Fibroblast of gingiva (primary cell): Measurements from ENCODE around the gene MGMT.

Experiments used
- DNase-seq: peaks from one replicate; pipeline ENCODE4 v3.0.0-alpha.2; 2011; ENCODE audit warnings: low read depth

The MGMT gene

DNA sequence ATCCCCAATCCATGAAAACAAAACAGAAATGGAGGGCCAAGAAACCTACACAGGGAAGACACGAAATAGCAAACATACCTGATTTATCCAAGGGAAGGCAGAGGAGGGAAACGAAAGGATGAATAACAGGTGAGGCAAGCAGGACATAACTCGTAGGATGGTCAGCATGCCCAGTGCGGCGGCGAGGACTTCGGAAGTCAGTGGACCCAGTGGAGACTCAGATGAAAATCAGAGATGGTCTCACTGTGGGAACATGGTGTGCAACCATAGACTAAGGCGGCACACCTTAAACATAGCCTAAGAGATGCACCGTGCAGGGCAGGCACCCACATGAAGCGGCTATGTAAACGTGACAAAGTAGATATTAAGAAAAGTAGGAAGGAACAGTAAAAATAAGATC is 157.5 kb downstream of the MGMT start:
- no peak for DNase-seq

DNA sequence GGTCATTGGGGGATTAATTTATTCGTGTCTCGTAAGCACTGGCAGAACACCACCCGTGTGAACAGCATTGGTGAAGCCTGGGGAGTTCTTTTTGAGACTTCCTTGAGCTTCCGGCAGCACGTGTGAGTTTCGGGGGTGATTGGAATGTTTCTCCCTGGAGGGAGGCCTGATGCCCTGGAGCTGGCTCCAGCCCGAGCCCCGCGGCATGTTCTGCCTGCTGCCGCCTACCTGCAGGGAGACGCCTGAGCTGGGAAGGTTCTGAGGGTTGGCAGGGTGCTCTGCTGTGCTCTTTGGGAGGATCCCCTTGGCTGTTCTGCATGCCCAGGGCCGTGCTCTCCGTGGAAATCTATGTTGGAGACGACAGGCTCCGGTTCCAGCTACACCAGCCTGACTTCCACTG is 159.3 kb downstream of the MGMT start:
- no peak for DNase-seq

DNA sequence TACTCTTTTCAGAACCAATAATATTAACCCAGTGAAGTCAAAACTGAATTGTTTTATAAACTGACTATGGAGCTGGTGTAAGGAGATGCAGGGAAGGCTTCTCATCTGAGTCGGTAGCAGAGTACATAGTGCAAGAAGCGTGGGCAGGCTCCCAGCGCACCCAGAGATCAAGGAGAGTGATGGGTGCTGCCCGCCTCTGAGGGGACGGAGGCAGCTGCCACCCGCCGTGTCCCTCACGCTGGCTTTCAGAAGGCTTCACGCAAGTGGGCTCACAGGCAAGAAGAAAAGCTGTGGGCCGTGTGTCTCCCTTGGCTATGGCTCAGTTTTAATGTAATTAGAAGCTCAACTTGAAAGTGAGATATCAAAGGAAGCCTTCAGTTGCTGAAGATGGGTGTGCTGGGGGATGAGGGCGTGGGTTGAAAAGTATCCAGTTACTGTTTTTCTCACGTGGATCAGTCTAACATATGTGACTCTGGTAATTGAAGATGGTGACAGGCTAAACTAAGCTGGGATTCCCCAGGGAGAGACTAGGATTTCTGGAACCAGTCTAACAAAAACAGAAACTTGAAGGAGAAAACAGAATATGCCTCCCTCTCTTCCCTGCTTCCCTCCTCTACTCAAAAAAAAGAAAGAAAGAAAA is 159.9 kb downstream of the MGMT start:
- no peak for DNase-seq

DNA sequence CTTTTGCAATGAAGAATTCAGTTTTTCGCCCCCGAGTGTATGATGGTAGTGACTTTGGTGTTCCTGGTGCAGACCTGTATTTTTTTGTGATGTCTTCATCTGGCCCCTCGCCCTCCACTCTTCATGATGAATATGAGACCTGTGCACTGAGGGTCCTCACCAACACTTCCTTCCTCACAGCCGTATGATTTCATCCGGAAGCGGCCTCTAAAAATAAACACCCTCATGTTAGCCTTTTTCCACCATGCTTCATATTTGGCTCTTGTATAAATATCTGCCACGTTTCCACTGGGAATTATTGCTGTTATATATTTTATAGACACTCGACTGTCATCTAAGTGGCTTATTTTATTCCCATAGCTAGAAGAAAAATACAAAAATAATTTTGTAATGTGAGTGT is 160.4 kb downstream of the MGMT start:
- no peak for DNase-seq

DNA sequence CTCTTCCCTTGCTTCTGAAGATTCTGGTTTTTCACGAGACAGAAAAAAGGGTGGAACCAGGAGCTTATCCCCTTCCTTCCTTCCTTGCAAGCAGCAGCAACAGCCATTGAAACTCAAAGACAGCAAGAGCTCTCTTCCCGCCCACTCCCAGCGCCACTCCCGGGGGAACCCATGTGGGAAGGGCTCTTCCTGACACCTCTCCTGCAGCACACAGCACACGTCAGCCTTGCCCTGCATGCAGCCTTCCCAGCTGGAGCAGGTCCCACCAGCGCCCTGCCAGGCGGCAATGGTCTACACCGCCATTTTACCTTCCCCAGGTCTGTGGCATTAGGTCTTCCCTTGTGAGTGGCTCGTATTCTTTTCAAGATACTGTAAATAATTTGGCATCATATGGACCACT is 161.8 kb downstream of the MGMT start:
- DNase-seq, result no peak

DNA sequence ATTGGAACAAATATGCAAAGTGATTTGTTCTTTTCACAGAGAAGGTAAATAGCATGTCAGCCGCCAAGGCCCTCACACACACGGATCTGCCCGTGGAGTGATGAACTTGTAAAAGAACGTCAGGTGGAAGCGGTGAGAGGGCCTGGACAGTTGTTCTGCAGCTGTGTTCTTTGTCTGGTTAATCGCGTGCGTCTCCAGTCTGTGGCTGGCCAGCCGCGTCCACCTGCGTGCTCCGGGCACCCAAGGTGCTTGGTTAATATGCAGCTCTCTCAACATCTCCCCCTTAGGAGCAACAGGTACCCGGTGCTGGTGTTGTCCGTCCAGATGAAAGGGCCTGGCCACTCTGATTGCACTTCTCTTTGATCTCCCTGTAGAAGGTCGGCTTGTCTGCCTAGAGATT is 162.9 kb downstream of the MGMT start:
- no peak for DNase-seq

DNA sequence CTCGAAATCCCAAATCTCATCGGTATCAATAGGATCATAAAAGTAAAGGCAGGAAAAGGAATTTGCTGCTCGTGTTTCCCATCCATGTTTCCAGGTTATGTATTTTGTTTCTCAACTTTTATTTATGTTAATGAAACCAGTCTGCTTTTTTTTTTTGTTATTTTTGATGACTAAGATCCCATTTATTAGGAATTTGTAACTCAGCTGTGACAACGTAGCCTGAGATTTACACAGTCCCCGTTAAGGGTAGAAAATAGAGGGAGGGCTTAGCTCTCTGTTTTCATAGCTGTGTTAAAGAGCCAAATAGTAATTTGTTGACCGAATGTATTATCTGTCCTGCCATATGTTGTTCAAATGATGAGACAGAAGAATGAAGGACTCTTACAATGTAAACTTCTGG is 164.0 kb downstream of the MGMT start:
- DNase-seq, result peak; percentile 42

DNA sequence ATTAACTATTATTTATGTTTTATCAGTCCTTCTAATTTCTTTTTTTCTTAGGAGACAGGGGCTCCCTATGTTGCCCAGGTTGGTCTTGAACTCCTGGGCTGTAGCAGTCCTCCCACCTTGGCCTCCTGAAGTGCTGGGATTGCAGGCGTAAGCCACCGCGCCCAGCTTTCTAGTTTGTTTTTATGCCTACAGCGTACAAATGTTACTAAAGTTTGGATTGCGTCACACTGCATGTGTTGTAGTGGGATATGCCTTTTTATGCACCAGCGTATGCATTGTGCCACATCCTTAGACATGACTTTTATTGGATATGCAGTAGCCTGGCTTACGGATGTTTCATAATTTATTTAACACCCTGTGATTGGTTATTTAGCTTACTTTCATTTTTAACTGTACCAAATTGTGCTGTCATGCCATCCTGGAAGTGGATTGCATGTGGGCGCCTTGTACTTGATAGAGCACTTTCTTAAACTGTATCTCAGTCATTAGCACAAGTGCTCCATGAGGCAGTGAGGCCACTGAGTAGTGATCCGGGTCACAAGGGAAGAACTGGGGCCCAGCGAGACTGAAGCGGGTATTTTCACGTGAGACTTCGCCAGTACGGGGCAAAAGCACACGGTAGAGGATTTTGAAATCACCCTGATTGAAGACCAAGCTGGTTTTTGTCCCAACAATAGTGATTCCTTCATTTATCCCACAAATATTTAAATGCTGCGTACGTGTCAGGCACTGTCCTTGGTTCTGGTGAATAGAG is 165.0 kb downstream of the MGMT start:
- DNase-seq, result no peak

DNA sequence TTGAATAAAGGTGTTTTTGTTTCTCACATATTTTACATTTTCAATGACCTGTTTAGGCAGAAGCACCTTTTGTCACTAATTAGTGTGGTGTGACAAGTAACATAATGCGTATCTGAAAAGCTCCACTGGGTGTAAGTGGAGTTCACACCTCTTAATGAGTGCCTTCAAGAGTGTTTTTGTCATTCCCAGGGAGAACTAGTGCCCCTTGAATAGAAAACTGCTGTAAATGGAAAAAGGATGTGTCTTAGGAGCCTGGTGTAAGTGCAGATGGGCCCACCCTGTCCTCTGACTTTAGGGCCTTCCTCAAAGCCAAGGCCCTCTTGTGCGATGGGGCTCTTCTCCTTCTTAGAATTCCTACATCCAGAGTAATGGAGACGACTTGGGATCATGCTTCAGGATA is 170.0 kb downstream of the MGMT start:
- DNase-seq, result no peak

DNA sequence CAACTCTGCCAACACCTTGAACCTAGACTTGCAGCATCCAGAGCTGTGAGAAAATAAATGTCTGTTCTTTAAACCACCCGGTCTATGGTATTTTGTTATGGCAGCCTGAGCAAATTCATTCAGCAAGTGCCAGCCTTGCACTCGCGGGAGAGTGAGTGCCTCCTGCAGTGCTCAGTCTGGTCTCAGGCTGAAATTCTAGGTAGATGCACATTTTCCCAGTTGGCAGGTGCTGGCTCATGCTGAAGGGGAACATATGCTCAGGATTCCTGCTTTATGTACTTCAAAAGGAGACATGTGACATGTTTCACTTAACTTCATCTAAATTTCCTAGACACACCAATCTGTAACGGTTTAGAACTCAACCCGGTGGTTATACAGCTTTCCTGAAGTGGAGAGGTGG is 170.8 kb downstream of the MGMT start:
- DNase-seq, result no peak

DNA sequence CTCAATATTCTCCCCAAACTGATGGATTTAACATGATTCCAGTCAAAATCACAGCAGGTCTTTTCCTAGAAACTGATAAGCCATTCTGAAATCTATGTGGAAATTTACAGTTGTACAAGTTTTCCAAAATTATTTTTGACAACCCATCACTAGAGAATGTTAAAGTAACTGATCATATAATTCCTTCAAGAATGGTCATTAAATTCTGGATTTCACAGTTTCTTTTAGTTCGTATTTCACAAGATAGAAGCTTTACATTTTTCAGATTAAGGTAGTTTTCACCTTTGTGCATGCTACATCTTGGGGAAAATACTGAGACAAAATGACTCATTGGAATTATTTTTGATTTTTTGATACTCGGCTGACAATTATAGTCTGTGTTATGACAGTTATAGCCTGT is 174.3 kb downstream of the MGMT start:
- no peak for DNase-seq

DNA sequence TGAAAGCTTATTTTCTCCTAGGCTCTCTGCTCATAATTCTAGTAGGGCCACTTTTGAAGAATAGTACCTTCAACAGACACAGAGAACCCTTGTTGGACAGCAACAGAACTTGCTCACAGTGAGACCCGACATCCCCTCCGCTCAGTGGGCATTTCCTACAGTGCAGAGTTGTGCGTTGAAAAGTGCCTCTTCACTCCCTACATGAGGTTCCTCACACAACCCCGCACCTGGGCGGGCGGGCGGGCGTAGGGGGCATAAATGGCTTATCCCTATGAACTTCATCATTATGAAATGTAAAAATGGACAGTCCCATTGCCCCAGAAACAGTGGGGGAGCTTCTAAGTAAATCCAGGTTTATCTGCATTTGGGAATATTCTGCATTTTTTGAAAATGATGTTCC is 174.9 kb downstream of the MGMT start:
- DNase-seq, result no peak

DNA sequence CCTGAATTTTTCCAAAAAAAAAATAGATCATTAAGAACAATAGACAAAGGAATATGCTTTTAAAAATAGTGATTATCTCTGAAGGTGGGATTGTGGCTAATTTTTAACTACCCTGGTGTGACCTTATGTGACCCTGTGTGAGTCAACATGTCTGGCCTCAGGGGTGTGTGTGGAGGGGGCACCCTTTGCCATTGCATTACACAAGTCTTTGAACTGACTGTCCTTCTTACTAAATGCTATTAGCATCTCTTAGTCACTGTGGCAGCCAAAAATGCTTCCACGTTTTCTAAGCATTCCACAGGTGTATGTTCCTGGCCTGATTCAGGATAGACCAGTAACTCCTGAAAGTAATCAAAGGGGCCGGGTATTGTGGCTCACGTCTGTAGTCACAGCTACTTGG is 175.4 kb downstream of the MGMT start:
- no peak for DNase-seq

DNA sequence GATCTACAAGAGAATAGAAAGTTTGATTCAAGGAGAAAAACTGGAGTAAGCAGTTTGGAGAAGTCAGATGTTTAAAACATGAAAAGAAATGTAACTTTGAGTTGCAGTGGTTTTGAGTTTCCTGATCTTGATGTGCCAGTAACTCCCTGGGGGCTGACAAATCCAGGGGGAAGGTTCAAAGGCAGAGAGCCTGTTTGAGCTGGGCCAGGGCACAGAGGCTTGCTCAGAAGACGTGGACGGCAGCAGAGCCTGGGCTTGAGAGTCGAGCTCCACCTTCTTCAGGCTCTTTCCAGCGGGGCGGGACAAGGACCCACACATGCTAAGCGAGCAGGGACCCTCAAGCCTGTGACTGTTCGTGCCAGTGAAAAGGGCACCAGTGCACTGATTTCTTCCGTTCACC is 176.2 kb downstream of the MGMT start:
- no peak for DNase-seq

DNA sequence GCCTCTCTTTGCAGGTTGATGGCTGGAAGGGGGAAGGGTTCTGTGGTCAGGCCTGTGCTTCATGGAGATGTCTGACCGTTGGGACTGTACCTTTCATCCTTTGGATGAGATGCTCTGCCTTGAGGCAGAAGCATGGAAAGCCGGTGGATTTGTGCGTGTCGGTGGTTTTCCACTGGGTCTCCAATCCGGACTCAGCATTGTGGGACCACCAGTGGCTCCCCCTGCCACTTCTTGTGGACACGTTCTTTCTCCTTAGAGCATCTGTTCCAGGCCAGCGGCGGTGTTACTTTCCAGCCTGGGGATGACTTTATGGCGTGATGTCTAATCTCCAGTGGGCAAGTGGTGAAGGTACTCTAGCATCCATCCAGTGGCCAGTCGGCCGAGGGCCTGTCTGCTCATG is 178.4 kb downstream of the MGMT start:
- no peak for DNase-seq

DNA sequence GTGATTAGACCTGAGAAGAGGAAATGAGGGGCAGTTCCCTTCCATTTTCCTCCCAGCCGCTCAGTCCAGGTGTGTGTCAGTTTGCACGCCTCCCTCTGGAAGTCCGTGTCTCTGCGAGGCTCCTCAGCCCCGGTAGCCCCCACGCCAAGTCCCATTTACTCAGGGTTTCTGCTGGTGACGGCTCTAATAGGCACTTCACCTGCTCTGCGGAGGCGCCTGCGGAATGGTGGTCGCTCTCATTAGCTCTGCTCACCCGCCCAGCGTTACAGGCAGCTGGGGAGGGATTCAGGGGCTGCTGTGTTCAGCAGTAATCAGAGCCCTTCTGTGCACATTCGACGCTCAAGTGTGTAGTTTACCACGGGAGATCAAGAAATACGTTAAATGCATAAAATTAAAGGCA is 179.9 kb downstream of the MGMT start:
- no peak for DNase-seq

DNA sequence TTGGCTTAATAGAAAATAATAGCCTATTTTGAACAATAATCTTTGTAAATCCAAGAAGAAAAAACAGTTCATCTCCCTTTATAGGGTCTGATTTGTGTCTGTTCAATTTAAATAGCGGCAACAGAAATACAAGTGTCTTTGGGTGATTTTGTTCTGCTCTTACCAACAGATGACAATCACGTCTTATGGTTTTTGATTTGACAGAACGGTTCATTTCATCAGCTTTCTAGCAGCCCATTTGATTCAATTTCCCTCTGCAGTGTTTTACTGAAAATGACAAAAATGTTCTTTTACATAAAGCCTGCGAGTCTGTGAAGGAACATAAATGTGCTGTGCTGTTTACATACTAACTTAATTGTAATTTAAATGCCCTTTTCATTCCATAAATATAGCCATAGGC is 180.5 kb downstream of the MGMT start:
- DNase-seq, result no peak

DNA sequence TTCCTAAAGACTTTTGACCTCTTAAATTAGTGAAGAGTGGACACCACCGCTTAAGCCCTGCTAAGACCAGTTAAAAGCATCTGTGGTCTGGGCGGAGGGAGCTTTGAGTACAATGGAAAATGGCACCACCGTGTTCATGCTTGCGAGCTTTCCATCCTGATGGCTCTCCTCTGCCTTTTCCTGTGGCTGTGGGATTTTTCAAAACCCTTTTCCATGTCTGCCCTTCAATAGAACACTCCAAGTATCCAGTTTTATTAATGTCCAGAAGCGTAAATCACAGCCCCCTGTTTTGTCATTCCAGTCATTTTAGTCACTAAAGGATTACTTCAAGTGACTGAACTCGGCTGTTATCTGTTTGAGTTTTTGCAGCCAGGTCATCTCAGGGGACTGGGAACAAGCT is 181.8 kb downstream of the MGMT start:
- DNase-seq, result no peak

DNA sequence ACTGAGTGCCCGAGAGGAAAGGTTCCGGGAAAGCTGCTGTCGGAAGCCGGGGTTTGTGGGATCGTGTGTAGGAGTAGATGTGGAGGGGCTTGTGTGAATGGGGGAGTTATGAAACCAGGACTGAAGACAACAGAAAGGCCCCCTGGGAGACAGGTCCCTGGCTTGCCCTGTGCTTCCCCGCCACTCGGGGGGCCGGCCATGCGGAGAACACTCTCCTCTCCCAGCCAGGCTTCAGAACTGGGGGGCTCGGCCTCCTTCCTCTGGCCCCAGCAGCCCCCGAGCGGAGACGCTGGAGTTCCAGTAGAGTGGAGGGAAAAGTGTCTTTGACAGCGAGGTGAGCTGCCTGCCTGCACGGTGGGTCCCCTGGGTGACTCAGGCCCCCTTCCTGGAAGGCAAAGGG is 185.0 kb downstream of the MGMT start:
- DNase-seq, result no peak

DNA sequence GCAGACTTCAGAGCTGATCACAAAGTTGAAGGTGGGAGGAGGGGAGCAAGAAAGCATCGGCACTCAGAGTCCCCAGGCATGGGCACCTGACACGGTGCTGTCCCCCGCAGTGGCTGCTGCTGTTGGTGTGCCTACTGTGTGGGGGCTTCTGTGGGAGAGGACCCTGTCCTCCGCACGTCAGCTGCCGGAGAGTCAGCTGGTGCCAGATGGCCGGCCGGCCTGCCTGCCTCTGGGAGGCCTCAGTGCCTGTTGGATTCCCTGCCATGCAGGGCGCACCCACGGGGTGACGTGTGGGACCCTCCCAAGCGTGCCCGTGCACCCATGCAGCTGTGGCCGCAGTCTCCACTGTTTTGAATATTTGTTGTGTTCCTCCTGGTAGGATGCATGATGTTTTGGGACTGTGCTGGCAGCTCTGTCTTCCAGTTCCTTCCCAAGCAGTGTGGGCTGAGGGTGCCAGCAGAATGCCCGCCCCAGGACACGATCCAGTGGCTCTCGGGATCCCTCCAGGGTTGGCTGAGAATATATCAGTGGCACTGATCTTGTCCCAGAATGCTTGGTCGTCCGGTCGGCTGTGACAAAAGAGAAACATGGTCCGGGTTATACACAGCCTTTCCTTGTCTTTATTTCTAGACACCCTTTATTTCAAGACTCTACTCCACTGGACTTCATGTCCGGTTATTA is 185.6 kb downstream of the MGMT start:
- no peak for DNase-seq

DNA sequence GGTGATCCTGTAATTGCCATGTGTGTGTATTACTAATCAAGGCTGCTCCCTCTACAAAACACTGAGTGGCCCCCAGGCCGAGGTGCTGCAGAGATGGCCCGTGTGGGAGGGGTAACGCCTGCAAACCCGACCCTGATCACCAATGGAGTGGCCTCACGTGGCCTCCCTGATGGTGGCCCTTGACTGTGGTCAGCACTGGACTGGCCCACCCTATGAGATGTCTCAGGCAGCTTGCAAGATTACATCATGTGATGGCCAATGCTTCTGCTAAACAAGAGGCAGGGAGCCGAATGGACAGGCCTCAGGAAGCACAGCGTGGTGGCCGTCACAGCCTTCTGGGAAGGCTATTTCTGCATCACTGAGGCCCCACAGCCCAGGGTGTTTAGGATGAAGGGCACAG is 186.4 kb downstream of the MGMT start:
- DNase-seq, result no peak

DNA sequence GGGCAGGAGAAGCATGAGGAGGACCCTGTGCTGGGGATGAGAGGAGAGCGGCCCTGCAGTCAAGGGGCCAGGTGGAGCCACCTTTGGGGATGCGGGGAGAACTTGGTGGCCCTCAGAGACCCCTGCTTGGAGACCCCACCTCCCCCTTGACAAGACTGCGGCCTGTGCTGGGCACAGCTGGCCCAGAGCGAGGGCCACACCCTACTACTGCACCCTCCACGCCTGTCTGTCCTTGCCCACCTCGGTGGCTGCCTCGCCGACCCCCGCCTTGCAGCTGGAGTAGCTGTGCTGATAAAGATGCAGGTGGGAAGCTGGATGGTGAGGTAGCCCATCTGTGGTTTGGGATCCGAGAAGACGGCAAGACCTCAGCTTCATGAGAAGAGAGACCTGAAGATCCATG is 186.8 kb downstream of the MGMT start:
- no peak for DNase-seq

DNA sequence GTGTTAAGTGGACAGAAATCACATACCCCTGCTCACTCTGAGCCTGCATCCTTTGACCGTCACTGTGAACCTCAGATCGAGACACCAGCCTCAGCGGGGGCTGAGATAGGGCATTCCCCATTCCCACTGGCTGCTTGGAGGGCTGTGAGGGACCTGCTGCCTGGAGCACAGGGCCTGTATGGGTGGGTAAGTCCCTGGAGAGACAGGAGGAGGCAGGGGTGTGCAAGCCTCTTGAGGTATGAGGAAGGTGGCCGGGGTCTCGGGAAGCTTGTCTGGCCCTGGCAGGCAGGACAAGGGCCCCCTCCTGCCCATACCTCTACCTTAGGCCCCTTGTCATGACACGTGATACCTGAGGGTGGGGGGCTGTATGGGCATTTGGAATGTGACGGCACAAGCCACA is 187.4 kb downstream of the MGMT start:
- no peak for DNase-seq
